Measurements from ENCODE around the gene P2RY2.

Gene P2RY2

DNA sequence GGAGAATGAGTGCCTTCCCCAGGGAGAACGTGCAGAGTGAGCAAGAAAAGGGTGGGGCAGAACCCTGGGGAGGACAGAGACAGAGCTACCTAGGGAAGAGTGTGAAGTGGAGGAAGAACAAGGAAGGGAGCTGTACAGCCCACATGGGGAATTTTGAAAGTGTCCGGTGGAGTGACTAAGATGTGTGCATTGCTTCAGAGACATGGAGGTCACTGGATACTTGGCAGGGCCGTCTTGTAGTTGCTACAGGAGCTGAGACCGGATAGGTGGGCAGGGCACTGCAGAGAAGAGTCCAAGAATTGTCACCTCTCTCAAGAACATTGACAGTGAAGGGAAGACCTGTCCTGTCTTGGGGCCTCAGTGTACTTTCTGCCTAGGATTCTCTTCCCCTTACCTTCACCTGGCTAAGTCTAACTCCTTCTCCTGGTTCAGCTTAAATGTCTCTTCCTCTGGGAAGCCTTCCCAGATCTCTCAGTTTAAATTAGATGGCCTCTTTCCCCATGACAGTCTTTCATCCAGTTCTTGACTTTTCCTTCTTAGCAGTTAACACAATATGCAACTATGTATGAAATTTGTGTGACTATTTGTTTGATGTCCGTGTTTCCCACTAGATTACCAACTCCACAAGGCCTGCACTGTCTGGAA is 44.9 kb downstream of the P2RY2 start:
- Histone ChIP-seq H3K9ac (ENCODE audit: low read length) (no peak overlapping the region), H3K4me3 (ENCODE audit: low read length) (no peak overlapping the region), H3K36me3 (ENCODE audit: control insufficient read depth, insufficient read depth, low read length) (no peaks in the 10 kb centered on the region), H3K9me3 (ENCODE audit: control insufficient read depth, low read length) (no peaks in the 10 kb centered on the region), H3K4me1 (ENCODE audit: control insufficient read depth, insufficient read depth, low read length) (no peaks in the 10 kb centered on the region), H3K27me3 (ENCODE audit: control insufficient read depth, insufficient read depth, low read length) (peaks cover 32% of the 10 kb centered on the region)

DNA sequence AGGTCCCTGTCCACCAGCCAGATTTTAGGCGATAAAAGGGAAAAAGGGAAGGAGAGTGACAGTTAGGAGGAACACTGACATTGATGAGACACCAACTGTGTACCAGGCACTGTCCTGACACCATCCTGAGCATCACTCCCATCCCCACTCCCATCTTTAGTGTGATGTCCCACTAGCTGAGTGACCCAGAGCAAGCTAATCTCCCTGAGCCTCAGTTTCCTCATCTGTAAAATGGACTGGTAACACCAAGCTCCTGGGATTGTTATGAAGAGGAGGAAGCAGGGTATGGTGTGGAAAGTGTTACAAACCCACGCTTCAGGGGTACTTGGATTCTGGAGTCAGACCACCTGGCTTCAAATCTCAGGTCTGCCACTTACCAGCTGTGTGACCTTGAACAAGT is 45.6 kb downstream of the P2RY2 start:
- no peaks in the 10 kb centered on the region for H3K36me3 ChIP-seq (ENCODE audit: control insufficient read depth, insufficient read depth, low read length)
- no peaks in the 10 kb centered on the region for H3K4me1 ChIP-seq (ENCODE audit: control insufficient read depth, insufficient read depth, low read length)
- H3K9me3 ChIP-seq (ENCODE audit: control insufficient read depth, low read length), result no peaks in the 10 kb centered on the region
- no peak overlapping the region for H3K9ac ChIP-seq (ENCODE audit: low read length)
- no peak overlapping the region for H3K4me3 ChIP-seq (ENCODE audit: low read length)
- peaks cover 32% of the 10 kb centered on the region for H3K27me3 ChIP-seq (ENCODE audit: control insufficient read depth, insufficient read depth, low read length)

DNA sequence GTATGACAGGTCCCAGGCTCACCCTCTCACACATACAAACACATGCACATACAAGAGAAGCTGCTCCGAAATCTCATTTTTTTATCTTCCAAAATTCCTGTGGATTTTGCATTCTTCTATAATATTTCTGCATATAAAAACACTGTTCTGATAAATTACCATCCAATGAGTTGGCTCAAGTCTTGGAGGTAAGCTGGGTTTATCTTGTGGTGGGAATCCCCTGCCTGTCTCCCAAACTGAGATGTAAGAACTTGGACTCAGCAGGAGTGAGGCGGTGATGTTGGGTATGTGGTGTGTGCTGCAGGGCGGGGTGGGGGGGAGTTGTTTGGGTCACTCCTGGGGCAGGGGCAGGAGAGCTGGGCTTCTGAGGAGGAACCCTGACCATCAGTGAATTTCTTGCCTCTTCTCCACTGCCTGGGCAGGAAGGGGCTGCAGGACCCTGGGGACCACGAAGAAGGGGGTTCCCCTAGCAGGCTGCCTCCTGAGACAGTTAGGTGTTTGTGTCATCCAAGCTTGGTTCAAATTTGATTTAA is 47.3 kb downstream of the P2RY2 start:
- Histone ChIP-seq H3K9me3 (ENCODE audit: control insufficient read depth, low read length) (no peaks in the 10 kb centered on the region), H3K9ac (ENCODE audit: low read length) (no peak overlapping the region), H3K27me3 (ENCODE audit: control insufficient read depth, insufficient read depth, low read length) (peaks cover 32% of the 10 kb centered on the region), H3K4me1 (ENCODE audit: control insufficient read depth, insufficient read depth, low read length) (no peaks in the 10 kb centered on the region), H3K4me3 (ENCODE audit: low read length) (no peak overlapping the region), H3K36me3 (ENCODE audit: control insufficient read depth, insufficient read depth, low read length) (no peaks in the 10 kb centered on the region)

DNA sequence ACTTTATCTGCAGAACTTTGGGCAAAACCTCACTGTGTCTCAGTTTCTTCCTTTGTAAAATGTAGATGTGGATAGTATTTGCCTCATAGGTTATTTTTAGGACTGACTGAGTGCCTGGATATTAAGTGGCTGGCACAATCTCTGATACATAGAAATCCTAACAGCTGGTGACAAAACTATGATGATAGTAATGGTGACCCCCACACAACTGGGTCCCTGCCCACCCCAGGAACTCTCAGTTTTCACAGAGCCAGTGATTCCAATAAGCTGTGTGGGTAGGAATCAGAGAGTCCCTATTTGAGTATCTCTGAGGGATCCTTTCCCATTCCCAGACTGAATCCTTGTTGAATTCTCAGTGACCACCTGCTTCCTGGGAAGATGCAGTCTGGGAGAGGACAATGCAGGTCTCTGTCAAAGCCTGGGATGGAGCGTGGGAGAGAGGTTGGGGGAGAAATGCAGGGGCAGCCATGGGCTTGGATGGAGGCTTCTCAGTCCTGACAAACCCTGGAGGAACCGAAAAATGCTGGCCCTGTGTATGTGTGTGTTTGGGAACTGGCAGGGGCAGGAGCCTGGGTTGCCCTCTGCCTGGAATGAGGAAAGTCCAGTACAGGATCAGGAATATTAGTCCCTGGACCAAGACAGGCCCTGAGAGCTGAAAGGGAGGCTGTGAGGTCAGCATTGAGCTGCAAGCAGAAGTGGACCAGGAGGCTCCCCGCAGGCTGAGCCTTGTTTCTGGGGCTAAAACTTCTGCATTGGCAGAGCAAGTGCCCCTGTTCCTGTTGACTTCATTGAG is 48.0 kb downstream of the P2RY2 start:
- Histone ChIP-seq H3K9me3 (ENCODE audit: control insufficient read depth, low read length) (no peaks in the 10 kb centered on the region), H3K4me3 (ENCODE audit: low read length) (no peak overlapping the region), H3K9ac (ENCODE audit: low read length) (no peak overlapping the region), H3K36me3 (ENCODE audit: control insufficient read depth, insufficient read depth, low read length) (no peaks in the 10 kb centered on the region), H3K27me3 (ENCODE audit: control insufficient read depth, insufficient read depth, low read length) (peaks cover 35% of the 10 kb centered on the region), H3K4me1 (ENCODE audit: control insufficient read depth, insufficient read depth, low read length) (peaks cover 5% of the 10 kb centered on the region)

DNA sequence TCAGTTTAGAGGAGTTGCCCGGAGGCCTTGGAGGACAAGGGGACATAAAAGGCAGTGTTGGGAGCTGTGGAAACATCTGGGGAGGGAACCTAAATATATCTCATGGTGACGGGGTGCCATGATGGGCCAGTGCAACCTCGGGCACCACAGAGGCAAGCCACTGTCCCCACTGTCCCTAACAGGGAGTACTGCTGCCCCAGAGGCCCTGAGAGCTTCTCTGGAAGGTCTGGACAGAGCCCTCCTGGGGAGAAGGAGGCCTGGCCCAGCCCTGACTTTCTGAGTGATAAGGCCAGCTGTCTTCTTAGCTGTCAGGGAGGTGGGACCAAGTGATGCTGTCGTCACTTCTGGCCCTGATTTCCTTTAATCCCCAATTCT is 48.6 kb downstream of the P2RY2 start:
- Histone ChIP-seq H3K4me3 (ENCODE audit: low read length) (no peak overlapping the region), H3K27me3 (ENCODE audit: control insufficient read depth, insufficient read depth, low read length) (peaks cover 35% of the 10 kb centered on the region), H3K9ac (ENCODE audit: low read length) (no peak overlapping the region), H3K9me3 (ENCODE audit: control insufficient read depth, low read length) (no peaks in the 10 kb centered on the region), H3K4me1 (ENCODE audit: control insufficient read depth, insufficient read depth, low read length) (peaks cover 5% of the 10 kb centered on the region), H3K36me3 (ENCODE audit: control insufficient read depth, insufficient read depth, low read length) (no peaks in the 10 kb centered on the region)

DNA sequence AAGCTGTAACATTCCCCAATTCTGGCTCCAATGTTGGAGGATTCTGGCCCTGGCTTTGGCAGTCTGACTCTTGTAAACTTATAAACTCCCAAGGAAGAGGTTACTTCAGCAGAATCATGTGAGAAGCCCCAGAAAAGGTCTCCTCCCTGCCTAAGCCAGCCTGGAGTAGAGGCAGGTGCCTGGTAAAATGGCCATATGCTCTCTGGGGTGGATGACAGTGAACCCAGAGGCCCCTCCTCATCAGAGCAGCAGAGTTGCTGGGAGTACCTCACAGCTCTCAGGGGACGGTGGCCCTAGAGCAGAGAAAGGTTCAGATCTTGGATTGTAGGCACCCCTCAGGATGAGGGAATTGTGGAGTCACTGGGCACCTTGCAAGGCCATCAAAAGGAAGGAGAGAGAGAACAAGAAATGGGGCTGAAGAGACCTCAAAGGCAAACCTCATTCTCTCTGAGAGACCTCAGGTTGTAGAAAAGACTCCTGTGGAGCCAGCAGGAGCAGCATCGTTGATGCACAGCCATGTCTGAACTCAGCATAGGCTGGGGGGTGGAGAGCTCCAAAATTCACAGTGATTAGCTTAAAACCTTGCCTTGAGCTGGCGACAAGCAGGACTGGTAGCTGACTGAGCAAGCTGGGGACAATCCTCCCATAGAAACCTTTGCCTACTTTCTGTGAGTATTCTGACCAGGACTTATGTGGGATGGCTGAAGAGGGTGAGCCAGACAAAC is 49.2 kb downstream of the P2RY2 start:
- Histone ChIP-seq H3K9me3 (ENCODE audit: control insufficient read depth, low read length) (no peaks in the 10 kb centered on the region), H3K9ac (ENCODE audit: low read length) (no peak overlapping the region), H3K36me3 (ENCODE audit: control insufficient read depth, insufficient read depth, low read length) (no peaks in the 10 kb centered on the region), H3K27me3 (ENCODE audit: control insufficient read depth, insufficient read depth, low read length) (peaks cover 35% of the 10 kb centered on the region), H3K4me1 (ENCODE audit: control insufficient read depth, insufficient read depth, low read length) (peaks cover 5% of the 10 kb centered on the region), H3K4me3 (ENCODE audit: low read length) (no peak overlapping the region)

DNA sequence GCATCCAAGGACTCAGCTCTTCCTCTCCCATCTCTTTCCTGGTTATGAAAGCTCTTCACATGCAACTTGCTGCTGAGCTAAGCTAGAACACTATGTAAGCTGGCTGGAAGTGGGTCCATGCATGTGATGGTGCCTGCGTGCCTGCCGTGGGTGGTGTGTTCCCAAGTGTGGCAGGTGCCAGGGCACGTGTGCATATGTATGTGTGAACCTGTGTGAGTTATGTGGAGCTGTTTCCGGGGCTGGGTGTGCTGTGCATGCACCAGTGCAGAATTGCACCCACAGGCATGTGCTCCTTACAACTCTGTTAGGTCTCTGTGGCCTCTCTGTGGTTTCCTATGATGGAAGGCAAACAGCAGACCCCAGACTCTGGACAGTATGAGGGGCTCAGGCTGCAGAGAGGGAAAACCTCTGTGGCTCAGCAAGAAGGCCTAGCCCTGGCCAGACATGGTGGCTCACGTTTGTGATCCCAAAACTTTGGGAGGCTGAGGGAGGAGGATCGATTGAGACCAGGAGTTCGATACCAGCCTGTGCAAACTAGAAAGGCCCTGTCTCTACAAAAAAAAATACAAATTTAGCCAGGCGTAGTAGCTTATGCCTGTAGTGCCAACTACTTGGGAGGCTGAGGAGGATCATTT is 49.9 kb downstream of the P2RY2 start:
- Histone ChIP-seq H3K4me1 (ENCODE audit: control insufficient read depth, insufficient read depth, low read length) (peaks cover 5% of the 10 kb centered on the region), H3K9me3 (ENCODE audit: control insufficient read depth, low read length) (no peaks in the 10 kb centered on the region), H3K36me3 (ENCODE audit: control insufficient read depth, insufficient read depth, low read length) (no peaks in the 10 kb centered on the region), H3K4me3 (ENCODE audit: low read length) (no peak overlapping the region), H3K9ac (ENCODE audit: low read length) (no peak overlapping the region), H3K27me3 (ENCODE audit: control insufficient read depth, insufficient read depth, low read length) (peaks cover 35% of the 10 kb centered on the region)

DNA sequence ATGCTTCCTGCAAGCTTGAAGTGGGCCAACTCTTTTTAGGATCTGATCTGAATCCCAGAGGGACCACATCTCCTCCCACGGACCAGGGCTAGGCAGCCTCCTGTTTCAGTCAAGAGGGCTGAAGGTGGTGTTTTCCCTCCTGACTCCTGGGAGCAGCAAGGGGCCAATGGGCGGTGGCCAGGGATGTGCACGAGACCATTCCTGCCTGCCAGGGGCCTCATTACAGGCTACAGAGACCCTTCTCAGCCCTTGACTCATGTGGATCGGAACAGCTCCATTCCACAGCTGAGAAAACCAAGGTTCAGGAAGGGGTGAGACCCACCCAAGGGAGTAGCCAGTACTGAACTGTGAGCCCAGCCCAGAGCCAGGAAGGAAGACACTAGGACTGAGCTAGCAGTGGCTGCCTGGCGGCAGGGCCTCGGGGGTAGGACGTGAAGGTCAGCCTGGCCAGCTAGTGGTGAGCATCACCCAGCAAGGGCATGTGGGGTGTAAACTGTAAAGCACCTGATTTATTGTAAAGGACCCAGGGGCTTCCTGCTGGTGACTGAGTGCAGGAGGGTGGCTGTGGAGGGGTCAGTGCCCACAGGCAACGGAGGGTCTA is 50.7 kb downstream of the P2RY2 start:
- no peaks in the 10 kb centered on the region for H3K9me3 ChIP-seq (ENCODE audit: control insufficient read depth, low read length)
- H3K4me3 ChIP-seq (ENCODE audit: low read length), result no peak overlapping the region
- no peak overlapping the region for H3K9ac ChIP-seq (ENCODE audit: low read length)
- H3K27me3 ChIP-seq (ENCODE audit: control insufficient read depth, insufficient read depth, low read length), result peaks cover 28% of the 10 kb centered on the region
- H3K36me3 ChIP-seq (ENCODE audit: control insufficient read depth, insufficient read depth, low read length), result no peaks in the 10 kb centered on the region
- peaks cover 5% of the 10 kb centered on the region for H3K4me1 ChIP-seq (ENCODE audit: control insufficient read depth, insufficient read depth, low read length)

DNA sequence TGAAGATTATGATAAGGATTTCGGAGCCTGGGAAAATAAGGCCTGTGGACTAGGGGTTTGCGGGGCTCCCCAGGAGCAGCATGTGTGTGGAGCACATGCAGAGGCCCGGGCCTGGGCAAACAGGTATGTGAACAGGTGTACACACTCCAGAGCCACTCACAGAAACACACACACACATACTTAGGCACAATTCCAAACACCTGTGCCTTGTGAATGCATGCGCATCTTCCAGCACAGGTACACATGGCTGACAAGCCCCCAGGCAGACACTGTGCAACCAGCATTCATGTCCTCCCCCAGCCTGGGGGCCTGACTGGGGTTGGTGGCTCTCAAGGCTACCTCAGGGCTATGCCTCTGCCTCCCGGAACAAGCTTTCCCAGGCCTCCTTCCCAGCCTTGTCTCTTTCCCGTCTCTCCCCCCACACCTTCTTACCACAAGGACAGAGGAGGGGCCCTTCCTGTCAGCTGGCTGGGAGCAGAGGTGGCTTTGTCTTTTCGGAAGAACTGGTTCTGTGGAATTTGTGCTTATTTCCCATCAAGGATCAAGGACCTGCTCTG is 51.5 kb downstream of the P2RY2 start:
- Histone ChIP-seq H3K36me3 (ENCODE audit: control insufficient read depth, insufficient read depth, low read length) (no peaks in the 10 kb centered on the region), H3K4me3 (ENCODE audit: low read length) (no peak overlapping the region), H3K9ac (ENCODE audit: low read length) (no peak overlapping the region), H3K4me1 (ENCODE audit: control insufficient read depth, insufficient read depth, low read length) (peaks cover 5% of the 10 kb centered on the region), H3K27me3 (ENCODE audit: control insufficient read depth, insufficient read depth, low read length) (peaks cover 20% of the 10 kb centered on the region), H3K9me3 (ENCODE audit: control insufficient read depth, low read length) (no peaks in the 10 kb centered on the region)

DNA sequence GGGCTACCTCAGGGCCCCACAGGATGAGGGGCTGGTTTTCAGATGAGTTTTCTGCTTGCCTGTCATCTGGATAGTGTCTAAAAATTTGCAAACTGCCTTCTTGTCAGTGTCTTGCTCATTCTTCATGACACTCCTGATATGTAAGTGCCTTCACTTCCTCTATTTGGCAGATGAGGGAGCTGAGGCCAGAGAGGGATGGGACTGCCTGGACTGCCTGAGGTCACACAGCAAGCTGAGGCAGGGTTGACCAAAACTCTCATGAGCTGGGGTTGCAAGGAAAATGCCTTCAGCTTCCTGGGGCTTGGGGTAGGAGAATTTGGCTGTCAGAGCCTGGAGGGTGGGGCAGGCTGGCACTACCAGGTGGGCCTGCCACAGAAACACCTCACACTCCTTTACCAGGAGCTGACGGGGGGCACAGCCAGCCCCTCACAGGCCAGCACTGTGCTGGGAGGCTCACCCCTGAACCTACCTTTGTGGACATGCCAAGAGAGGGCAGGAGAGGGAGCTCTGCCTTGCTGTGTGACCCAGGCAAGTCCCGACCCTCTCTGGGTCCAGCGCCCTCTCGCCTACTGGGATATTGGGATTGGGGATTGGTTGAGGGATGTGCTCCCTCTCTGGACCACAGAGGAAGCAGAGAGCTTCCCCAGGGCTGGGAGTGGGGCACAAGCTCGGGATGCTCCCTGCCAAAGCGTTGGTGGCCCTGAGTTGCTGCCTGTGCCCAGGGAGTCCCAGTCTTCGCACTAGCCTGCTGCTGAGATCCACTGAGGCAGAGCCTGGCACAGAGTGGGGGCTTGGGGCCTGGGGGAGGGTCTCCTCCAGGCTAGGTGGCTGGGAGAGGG is 52.2 kb downstream of the P2RY2 start:
- H3K9me3 ChIP-seq (ENCODE audit: control insufficient read depth, low read length), result no peaks in the 10 kb centered on the region
- H3K36me3 ChIP-seq (ENCODE audit: control insufficient read depth, insufficient read depth, low read length), result no peaks in the 10 kb centered on the region
- H3K4me3 ChIP-seq (ENCODE audit: low read length), result no peak overlapping the region
- peaks cover 5% of the 10 kb centered on the region for H3K4me1 ChIP-seq (ENCODE audit: control insufficient read depth, insufficient read depth, low read length)
- no peak overlapping the region for H3K9ac ChIP-seq (ENCODE audit: low read length)
- H3K27me3 ChIP-seq (ENCODE audit: control insufficient read depth, insufficient read depth, low read length), result peaks cover 14% of the 10 kb centered on the region
